Activated T-cell treated with anti-CD3 and anti-CD28 coated beads, Interleukin-2, amount 50 U/mL, for 48 hours (primary cell): Measurements from ENCODE around the gene SACM1L.
"Not testable (repeated sequence)": the region's sequence is repeated elsewhere in the genome, so short reads cannot be mapped to it uniquely, and the experiment has no call there.

Source experiments
- DNase-seq, 2 experiments: peaks; one replicate each; pipeline ENCODE4 v3.0.0-alpha.2; 2020

Gene SACM1L

DNA sequence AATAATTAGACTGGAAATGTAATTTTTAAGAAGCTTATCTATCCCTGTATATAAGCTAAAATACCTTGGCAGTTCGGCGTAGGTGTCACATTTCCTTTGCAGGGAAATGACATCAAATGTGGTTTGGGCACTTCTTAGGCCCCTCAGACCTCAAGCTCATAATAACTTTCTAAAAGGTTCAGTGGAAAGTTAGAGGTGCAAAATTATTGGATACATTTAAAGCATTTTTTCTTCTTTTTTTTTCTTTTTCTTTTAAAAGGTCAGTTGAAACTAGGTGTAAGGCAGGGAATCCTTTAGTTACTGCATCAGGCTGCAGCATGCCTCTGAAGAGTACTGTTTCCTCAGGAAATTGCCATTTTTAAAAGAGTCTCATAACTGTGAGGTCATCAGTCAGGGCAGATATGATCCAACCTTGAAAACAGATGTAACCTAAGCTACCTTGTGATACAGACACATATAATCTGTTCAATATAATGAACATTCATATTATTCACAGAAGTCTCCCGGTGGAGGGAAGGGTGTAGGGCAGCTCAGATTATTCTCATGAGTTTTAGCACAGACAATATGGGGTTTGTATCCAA, 4.8 kb downstream of the SACM1L start:
- peak in 1 of 2 experiments; percentile 44 for DNase-seq

DNA sequence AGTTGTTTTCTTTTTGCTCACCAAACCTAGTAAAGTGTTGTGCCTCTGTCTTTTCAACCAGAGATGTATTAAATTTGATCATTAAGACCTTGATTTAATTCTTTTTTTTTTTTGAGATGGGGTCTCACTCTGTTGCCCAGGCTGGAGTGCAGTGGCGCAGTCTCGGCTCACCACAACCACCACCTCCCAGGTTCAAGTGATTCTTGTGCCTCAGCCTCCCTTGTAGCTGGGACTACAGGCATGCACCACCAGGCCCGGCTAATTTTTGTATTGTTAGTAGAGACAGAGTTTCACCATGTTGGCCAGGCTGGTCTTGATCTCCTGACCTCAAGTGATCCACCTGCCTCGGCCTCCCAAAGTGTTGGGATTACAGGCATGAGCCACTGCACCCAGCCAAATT, 6.0 kb downstream of the SACM1L start:
- not testable (repeated sequence) for DNase-seq

DNA sequence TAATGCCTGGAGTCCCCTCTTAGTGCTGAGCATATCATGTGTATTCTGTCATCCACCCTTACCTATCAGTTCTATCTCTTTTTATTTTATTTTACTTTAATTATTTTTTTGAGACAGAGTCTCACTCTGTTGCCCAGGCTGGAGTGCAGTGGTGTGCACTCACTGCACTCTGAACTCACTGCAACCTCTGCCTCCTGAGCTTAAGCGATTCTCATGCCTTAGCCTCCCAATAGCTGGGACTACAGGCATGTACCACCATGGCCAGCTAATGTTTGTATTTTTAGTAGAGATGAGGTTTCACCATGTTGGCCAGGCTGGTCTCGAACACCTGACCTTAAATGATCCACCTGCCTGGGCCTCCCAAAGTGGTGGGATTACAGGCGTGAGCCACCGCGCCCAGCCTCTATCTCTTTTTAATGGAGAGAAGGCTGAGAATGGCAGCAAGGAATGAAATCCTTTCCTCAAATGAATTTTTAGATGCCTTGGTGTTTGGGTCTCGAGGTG, 11.4 kb downstream of the SACM1L start:
- DNase-seq = no peak

GRCh38 chr3:45701172-45701867, 12.1 kb downstream of the SACM1L start:
- DNase-seq = no peak

GRCh38 chr3:45704301-45704943, 15.2 kb downstream of the SACM1L start:
- no peak for DNase-seq

DNA sequence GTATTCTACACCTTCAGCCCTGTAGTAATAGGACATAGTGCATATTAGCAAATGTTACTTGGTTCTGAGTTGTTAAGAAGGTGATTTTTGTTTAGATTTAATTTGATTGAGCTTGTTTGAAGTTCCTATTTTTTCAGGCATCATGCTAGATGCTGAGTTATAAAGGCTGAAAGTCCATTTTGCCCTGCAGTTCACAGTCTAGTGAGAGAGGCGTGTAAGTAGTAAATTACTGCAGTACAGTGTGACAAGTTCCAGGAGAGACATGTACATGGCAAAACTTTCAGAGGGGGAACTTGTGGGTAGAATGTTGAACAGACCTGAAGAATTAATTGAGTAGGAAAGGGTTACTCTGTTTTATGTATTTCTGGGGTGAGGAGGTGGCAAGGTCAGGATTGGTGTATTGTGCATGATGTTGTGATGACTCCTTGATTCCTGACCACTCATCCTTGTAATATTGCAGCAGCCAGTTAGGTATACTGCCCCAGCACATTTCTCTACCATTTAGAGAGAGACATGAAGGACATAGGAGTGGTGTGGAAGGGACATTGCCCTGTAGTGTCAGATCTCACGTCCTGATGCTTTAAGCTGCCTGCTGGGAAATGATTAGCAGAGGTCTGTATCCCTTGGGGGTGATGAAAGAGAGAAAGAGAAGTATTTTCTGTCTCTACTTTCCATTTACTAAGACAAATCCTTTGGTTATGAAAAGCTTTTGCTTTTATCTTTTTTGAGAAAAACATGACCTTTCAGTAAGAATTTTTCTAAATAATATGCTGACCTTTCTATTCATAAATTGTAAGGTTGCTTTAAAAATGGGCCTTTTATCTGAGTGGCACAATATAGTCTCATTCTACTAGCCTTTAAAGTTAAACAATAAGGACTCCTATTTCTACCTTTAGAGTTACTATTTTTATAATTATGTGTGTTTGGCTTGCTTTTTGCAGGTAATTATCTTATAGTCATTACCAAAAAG, 16.9 kb downstream of the SACM1L start:
- DNase-seq = no peak

DNA sequence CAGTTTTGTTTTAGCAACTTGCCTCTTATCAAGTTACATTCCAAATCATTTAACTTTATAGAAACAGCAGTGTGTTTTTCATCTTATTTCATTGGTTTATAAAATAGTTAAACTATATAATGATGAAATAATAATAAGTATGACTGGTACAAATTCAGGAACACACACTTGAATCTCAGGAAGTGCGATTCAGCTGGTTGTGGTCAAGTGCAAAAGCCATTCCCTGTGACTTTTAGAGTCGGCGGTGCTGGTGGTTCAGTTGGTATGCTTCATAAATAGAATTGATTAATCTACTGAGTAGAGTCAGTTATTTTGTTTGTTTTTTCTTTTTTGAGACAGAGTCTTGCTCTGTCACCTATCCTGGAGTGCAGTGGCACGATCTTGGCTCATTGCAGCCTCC, 22.7 kb downstream of the SACM1L start:
- DNase-seq = no peak

DNA sequence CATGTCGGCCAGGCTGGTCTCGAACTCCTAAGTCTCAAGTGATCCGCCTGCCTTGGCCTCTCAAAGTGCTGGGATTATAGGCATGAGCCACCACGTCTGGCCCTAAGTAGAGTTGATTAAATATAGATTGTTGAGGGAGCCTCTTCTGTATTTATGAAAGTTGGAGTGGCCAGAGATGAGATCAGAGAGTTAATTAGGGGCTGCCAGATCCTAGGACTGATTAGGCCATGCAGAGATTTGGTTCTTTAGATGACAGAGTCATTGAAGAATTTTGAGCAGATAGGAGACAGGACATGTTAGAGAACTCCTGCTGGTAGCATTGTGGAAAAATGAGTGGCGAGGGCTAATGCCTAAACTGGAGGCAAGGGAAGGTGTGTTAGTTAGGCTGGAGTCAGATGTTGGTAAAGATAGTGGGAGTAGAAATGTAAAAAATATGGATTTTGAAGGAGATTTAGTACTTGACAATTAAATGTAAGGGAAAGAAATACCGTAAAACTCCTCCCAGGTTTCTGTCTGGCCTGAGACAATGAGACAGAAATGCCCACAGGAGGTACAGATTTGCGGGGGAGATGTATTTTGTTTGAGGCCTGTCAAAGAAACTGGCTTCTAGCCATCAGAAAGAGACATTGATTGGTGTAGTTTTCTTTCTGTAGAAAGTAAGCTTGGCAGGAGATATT, 23.4 kb downstream of the SACM1L start:
- DNase-seq = no peak

- no peak for DNase-seq
Observed at GRCh38 chr3:45715945-45716344, 26.7 kb downstream of the SACM1L start.

DNA sequence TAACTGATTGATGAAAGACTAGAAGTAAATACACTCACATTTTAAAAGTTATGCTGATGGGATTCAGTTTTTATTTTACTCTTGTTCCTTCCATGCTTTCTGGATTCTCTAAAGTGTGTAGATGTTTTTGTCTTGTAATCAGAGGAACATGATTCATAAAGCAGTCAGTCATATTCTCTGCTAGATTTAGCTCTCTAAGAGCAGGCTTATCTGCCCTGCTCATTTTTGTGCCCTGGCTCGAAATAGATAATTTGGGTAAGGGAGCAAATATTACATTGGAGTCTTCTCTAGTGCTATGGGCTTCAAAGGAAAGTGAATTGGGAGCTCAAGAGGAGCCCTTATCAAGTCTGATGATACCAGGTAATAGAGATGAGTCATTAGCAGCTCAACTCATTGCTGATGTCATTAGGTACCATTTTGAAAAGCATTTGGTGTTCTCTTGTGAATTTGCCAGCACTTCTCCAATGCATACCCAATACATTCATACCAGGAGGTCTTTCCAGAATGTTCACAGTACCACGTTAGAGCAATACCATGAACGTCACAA, 27.7 kb downstream of the SACM1L start:
- DNase-seq = no peak

DNA sequence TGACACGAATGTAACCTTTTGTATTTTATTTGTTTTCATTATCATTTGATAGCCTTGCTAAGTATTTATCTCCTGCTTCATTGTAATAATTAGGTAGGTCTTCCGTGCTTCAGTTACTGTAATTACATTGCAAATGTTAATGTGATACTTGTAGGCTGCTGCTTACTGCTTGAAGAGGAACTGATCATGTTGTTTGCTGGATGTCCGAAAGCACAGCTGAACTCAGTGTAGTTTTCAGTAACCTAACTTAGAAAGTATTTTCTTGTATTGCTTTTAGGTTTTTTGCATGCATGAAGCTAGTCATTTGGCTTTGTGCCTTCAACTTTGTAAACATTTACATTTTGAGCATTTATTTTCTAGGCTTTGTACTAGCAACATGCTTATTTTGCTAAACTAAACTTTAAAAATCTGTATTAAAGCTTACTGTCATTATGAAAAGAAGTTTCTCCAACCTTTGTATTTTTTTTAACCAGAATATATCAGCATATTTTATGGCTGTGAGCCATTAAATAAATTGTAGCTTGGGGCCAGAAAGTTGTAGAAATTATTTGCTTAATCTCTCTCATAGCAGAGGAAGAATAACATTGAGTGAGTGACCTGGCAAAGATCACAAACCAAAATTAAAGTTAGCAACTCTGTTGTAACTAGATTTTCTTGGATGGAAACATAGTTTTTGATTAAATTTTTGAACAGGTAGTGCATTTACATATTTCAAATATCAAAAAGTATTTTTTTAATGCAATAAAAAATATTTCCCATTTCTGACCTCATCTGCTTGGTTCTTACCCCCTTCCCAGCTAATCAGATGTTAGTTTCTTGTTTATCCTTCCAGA, 30.7 kb downstream of the SACM1L start:
- DNase-seq = no peak

DNA sequence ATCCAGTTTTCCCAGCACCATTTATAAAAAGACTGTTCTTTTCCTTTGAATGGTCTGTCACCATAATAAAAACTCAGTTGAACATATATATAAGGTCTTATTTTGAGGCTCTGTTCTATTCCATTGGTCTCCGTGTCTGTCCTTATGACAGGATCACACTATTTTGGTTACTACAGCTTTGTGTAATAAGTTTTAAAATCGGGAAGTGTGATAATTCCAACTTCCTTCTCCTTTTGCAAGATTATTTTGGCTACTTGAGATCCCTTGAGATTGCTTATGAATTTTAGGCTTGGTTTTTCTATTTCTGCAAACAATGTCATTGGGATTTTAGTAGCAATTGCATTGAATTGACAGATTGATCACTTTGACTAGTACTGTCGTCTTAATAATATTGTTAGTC, 35.7 kb downstream of the SACM1L start:
- no peak for DNase-seq

DNA sequence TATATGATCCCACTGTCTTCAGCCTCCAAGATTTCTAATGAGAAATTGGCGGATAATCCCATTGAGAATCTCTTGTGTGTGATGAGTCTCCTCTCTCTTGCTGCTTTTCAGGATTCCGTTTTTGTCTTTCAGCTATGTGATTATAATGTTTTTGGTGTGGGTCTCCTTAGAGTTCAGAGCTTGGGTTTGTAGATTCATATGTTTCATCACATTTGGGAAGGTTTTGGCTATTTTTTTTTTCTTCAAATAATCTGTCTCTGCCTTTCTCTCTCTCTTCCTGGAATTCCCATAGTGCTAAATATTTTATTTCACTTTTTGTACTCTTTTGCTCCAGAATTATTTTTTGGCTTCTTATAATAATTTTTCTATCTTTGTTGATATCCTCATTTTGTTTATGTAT, 40.4 kb downstream of the SACM1L start:
- DNase-seq = no peak

GRCh38 chr3:45730409-45731154, 41.4 kb downstream of the SACM1L start:
- DNase-seq = no peak

- no peak for DNase-seq
Observed at GRCh38 chr3:45736707-45737106, 47.5 kb downstream of the SACM1L start.

DNA sequence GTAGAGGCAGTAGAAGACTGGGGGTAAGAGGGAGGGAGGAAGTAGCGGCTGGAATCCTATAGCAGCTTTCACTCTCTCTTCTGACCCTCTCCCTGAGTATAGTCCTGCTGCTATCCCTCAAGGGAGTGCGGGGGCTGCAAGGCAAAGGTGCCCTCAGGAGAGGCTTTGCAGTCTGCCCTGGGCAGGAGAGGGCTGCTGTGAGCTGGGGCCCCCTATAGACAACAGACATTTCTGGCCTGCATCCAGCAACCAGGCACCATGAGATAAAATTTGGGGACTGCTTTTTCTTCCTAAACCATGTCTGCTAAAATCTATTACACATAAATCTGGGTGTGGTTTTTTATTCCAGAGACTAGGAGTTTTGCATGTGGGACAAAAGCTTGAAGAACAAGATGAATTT, 48.0 kb downstream of the SACM1L start:
- DNase-seq = no peak

DNA sequence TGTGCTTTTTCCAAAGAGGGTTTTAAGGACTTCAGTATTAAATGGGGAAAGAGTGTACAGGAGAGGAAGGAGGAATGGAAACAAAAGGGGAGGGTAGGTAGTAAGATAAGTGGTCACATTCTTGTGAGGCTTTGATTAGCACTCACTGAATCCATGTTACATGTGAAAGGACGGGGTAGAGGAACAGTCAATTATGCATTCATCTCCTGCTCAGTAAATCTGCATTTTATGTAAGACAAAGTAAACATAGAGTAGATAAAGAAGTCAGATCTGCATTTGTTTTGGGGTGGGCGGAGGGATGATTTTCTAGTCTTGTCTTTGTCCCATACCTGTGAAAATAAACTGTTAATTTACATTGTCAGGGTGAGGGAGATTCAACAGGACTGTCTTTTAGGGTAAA, 50.8 kb downstream of the SACM1L start:
- no peak for DNase-seq

GRCh38 chr3:45741247-45741646, 52.1 kb downstream of the SACM1L start:
- no peak for DNase-seq

DNA sequence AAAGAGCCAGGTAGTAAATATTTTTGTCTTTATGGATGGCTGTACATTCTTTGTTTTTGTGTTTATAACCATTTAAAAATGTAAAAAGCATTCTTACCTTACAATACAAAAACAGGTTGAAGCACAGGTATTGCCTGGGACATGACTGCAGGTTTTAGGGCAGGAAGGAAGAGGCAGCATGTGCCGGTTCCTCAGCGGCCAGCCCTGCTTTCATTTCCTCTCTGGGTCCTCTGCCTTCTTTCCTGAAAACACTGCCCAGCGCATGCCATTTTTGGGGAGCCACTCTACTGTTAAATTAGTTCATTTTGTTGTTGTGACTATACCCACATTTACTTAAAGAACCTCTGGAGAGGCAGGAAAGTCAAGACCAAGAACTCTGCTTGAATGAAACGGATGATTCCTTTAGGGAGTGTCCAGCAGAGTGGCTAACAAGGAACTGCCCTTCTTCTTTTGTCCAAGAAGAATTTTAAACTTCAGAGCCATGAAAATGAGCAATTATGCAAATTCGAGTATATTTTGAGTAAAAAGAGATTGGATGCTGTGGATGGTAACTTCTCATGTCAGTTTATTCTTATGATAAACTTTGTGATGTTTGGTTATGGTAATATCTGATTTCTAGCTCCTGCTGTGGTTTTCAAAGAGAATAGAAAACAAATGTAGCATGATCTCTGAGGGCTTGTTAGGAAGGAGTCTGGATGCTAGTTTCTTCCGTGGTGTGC, 52.7 kb downstream of the SACM1L start:
- DNase-seq = no peak
